Smooth muscle cell (in vitro differentiated cells): ENCODE data around the gene THAP2. TPM values are rescaled to one million over a fixed set of nuclear protein-coding genes. Genes with fewer than 3 reads are reported as not detected.

Source experiments
- DNase-seq: peaks from one replicate; lab custom pipeline; 2025; ENCODE audit not compliant: unreplicated experiment; lab: John Stamatoyannopoulos, UW
- H2AFZ ChIP-seq: fragments of 200-600 bp; sonication (generic); 2 replicates; pipeline ENCODE4 v1.6.0; 2016; ENCODE audit warnings: antibody characterized with exemption, low read depth, mild to moderate bottlenecking
- H3F3A ChIP-seq: fragments of 200-600 bp; sonication (generic); 2 replicates; pipeline ENCODE4 v1.6.0; 2017; ENCODE audit warnings: antibody characterized with exemption, low read depth
- H3K27ac ChIP-seq: fragments of 200-600 bp; sonication (generic); 2 replicates; pipeline ENCODE4 v1.5.1; 2016; ENCODE audit warnings: low read depth, mild to moderate bottlenecking
- H3K27me3 ChIP-seq: fragments of 200-600 bp; sonication (generic); 2 replicates; pipeline ENCODE4 v1.6.1; 2016; ENCODE audit warnings: low read depth, mild to moderate bottlenecking
- H3K36me3 ChIP-seq: fragments of 200-600 bp; sonication (generic); 2 replicates; pipeline ENCODE4 v1.5.1; 2016; ENCODE audit warnings: low read depth
- H3K4me1 ChIP-seq: fragments of 200-600 bp; sonication (generic); 2 replicates; pipeline ENCODE4 v1.5.1; 2016; ENCODE audit warnings: low read depth
- H3K4me2 ChIP-seq: fragments of 200-600 bp; sonication (generic); 2 replicates; pipeline ENCODE4 v1.6.0; 2016; ENCODE audit warnings: mild to moderate bottlenecking
- H3K4me3 ChIP-seq: fragments of 200-600 bp; sonication (generic); 2 replicates; pipeline ENCODE4 v1.5.1; 2016; ENCODE audit warnings: mild to moderate bottlenecking
- H3K79me2 ChIP-seq: fragments of 200-600 bp; sonication (generic); 2 replicates; pipeline ENCODE4 v1.6.0; 2016; ENCODE audit warnings: low read depth, mild to moderate bottlenecking
- H3K9ac ChIP-seq: fragments of 200-600 bp; sonication (generic); 2 replicates; pipeline ENCODE4 v1.6.0; 2016; ENCODE audit warnings: low read depth
- H3K9me3 ChIP-seq: fragments of 200-600 bp; sonication (generic); replicated peaks from 2 replicates; pipeline ENCODE4 v1.5.1; 2016; ENCODE audit warnings: low read depth
- H4K20me1 ChIP-seq: fragments of 200-600 bp; sonication (generic); 2 replicates; pipeline ENCODE4 v1.6.0; 2016; ENCODE audit warnings: low read depth
- WGBS: methylation state at CpG from one replicate; pipeline ENCODE4 v1.1.7; 2016; ENCODE audit warnings: low lambda C conversion rate; 5-methylcytosine and 5-hydroxymethylcytosine counted together
- polyA plus RNA-seq: library from polyadenylated mRNA; unstranded; fragments of >200 nt; fragmentation: Nextera tagmentation; extraction: Ambion mirVana; gene quantifications from 2 replicates; pipeline ENCODE4 v1.2.1, GENCODE V29; 2016
- total RNA-seq: library from RNA; depleted of rRNA; stranded (reverse); fragments of >200 nt; gene quantifications from 2 replicates; pipeline ENCODE4 v1.2.3, GENCODE V29; 2014
- TF ChIP-seq, protein P1 (sequence below): fragments of 200-600 bp; sonication (generic); IDR thresholded peaks from 2 replicates; pipeline ENCODE4 v1.5.1; 2017; ENCODE audit warnings: borderline replicate concordance, mild to moderate bottlenecking, antibody characterized with exemption; ENCODE audit not compliant: insufficient read depth, poor library complexity, severe bottlenecking

The THAP2 gene
- total and polyA plus RNA-seq, 2 experiments from 2014 or later: 8.8 to 33.3 TPM

DNA sequence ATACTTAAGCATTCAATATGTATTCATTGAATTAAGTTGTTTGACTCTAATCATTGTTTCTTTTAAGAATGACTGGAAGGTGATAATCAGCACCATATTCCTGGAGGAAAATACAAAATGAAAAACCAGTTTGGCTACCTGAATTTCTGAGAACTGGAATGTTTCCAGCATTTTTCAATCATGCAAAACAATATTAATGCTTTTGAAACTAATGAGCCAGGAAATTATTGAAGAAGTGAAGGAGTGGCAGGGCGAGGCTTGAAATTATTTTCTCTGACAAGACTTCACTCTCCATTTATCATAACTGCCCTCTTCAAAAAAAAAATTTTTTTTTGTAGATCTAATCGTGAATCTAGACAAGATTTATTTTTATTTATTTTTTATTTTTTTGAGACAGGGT lies 40.8 kb downstream of the THAP2 start:
- H3K27me3 ChIP-seq: no peaks in the 10 kb centered on the region
- H3K4me3 ChIP-seq: no peak overlapping the region
- no peaks in the 10 kb centered on the region for H3K79me2 ChIP-seq
- H3K4me2 ChIP-seq: no peak overlapping the region
- 87% methylated on average over 2 of the region's 2 CpGs for WGBS
- H3F3A ChIP-seq: no peaks in the 10 kb centered on the region
- no peak overlapping the region for H2AFZ ChIP-seq
- H3K4me1 ChIP-seq: no peaks in the 10 kb centered on the region
- no peak overlapping the region for H3K27ac ChIP-seq
- H3K36me3 ChIP-seq: no peaks in the 10 kb centered on the region
- no peak for DNase-seq
- H3K9ac ChIP-seq: no peak overlapping the region
- no peaks in the 10 kb centered on the region for H3K9me3 ChIP-seq
- no peaks in the 10 kb centered on the region for H4K20me1 ChIP-seq
- TF ChIP-seq, protein P1, sequence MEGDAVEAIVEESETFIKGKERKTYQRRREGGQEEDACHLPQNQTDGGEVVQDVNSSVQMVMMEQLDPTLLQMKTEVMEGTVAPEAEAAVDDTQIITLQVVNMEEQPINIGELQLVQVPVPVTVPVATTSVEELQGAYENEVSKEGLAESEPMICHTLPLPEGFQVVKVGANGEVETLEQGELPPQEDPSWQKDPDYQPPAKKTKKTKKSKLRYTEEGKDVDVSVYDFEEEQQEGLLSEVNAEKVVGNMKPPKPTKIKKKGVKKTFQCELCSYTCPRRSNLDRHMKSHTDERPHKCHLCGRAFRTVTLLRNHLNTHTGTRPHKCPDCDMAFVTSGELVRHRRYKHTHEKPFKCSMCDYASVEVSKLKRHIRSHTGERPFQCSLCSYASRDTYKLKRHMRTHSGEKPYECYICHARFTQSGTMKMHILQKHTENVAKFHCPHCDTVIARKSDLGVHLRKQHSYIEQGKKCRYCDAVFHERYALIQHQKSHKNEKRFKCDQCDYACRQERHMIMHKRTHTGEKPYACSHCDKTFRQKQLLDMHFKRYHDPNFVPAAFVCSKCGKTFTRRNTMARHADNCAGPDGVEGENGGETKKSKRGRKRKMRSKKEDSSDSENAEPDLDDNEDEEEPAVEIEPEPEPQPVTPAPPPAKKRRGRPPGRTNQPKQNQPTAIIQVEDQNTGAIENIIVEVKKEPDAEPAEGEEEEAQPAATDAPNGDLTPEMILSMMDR: no peak

DNA sequence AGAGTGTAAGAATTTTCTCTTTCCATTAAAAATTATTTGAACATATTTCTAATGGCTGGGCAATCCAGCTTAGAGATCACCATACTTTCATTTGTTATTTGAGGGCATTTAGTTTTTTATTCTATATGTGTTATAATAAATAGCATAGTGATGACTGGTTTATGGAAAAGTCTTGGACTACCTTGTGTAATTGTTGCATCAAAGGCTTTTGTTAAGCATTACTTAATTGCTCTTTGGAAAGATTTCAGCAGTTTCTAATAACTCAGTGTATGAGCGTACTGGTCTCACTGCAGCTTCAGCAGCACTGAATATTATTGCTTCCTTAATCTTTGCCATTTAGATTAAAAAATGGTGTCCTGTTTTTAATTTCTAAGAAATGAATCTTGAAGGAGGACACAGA lies 44.6 kb downstream of the THAP2 start:
- Histone ChIP-seq H3K4me2 (no peak overlapping the region), H3K4me1 (peaks cover 3% of the 10 kb centered on the region), H3K4me3 (no peak overlapping the region), H3K36me3 (no peaks in the 10 kb centered on the region), H3K9ac (no peak overlapping the region), H3K9me3 (no peaks in the 10 kb centered on the region), H3K27ac (no peak overlapping the region), H3F3A (no peaks in the 10 kb centered on the region), H3K79me2 (no peaks in the 10 kb centered on the region), H2AFZ (no peak overlapping the region), H4K20me1 (no peaks in the 10 kb centered on the region), H3K27me3 (no peaks in the 10 kb centered on the region)
- TF ChIP-seq, protein P1: no peak
- no peak for DNase-seq
- 83% methylated on average over 1 of the region's 1 CpG for WGBS

DNA sequence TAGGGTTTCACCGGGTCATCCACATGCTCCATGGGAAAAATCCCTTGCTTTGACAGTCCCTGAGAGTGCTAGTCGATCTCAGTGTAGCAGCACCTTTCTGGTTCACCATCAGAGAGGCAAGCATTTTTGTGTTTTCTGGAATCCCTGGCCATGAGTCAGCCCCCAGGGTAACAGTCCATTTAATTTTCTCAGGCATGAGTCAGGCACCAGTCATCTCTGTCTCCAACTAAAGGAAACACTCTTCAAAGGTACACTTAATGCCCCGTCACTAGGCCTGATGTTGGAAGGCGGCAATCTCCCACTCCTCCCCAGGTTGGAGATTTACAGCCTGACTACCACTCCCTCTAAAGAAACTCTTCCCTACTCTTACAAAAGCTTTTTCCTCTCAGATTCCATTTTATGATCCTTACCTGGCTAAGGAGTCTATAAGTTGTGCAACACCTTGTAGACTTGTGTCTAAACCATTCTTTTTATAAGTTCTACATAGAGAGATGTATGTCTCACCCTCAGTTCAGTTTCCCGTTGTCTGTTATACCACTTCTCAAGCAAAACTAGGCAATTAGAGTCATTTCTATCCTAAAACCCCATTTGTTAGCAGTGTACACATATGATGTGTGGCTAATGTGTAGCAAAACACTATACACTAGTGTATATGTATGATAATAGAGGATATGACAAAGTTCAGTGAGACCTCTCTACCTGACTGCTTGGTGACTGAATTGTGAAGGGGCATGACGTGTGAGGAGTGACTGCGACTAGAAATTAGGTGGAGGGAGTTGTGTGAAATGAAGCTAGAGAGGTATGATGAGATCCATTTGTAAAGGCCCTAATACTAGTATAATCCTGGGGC lies 46.4 kb downstream of the THAP2 start:
- 51% methylated on average over 7 of the region's 7 CpGs for WGBS
- Histone ChIP-seq H3K4me1 (peaks cover 3% of the 10 kb centered on the region), H3K4me2 (peak overlapping the region; percentile 27), H3K9me3 (no peaks in the 10 kb centered on the region), H3K4me3 (no peak overlapping the region), H4K20me1 (no peaks in the 10 kb centered on the region), H2AFZ (peak overlapping the region; percentile 17), H3K9ac (peak overlapping the region; percentile 59), H3K79me2 (no peaks in the 10 kb centered on the region), H3F3A (no peaks in the 10 kb centered on the region), H3K27ac (peak overlapping the region; percentile 91), H3K27me3 (no peaks in the 10 kb centered on the region), H3K36me3 (no peaks in the 10 kb centered on the region)
- TF ChIP-seq, protein P1: no peak
- DNase-seq: no peak

DNA sequence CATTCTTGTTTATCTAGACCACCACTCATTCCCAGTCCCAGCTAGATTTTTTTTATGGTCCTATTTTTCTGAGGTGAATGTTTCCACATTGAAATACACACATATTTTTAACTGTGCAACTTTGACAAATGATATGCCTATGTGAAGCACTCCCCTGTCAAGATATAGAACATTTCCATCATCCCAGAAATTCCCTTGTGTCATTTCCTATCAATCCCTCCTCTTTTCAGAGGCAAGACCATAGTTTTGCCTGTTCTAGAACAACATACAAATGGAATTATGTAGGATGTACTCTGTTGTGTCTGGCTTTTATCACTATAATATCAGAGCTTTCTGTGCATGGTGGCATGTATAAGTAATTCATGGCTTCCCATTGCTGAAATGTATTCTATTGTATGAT lies 54.5 kb downstream of the THAP2 start:
- no peaks in the 10 kb centered on the region for H3K27me3 ChIP-seq
- H3K27ac ChIP-seq: no peak overlapping the region
- H2AFZ ChIP-seq: no peak overlapping the region
- H3F3A ChIP-seq: no peaks in the 10 kb centered on the region
- H4K20me1 ChIP-seq: no peaks in the 10 kb centered on the region
- H3K9ac ChIP-seq: no peak overlapping the region
- no peaks in the 10 kb centered on the region for H3K9me3 ChIP-seq
- H3K4me3 ChIP-seq: no peak overlapping the region
- H3K4me2 ChIP-seq: no peak overlapping the region
- no peaks in the 10 kb centered on the region for H3K79me2 ChIP-seq
- TF ChIP-seq, protein P1: no peak
- no peaks in the 10 kb centered on the region for H3K4me1 ChIP-seq
- no peaks in the 10 kb centered on the region for H3K36me3 ChIP-seq
- DNase-seq: no peak
